GM12801 (cell line): Measurements from ENCODE around the gene C2orf42.

Experiments
- CTCF ChIP-seq: IDR thresholded peaks from one replicate; pipeline ENCODE4 v1.5.1; 2011; ENCODE audit warnings: control low read depth; ENCODE audit not compliant: insufficient read length; ENCODE audit errors: extremely low read depth

The C2orf42 gene

DNA sequence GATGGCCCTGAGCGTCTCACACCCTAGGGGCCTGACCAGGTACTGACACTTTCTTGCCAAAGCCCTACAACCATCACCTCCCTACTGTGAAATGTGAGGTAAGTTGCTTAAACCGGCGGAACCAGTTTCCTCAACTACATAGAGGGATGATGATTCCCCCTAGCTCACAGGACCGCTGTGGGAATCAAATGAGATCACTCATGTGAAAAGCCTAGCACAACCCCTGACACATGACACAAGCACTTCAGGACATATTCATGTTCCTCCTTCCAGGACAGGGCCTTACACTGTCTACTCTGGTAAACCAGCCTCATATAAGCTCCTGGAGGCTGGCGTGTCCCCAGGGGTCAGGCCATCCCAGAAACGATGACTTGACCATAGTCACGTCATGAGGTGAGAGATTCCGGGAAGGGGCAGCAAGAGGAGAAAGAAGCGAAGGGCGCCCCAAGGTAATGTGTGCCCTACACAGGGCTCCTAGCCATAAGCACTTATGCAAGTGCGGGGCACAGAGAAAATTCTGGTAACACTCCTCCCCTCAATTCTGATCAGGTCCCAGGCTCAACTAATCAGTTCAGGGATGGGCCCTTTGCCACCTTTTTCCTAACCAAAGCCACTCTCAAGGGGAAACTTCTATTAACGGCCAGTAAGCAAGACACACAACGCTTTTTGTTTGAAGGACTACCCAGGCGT, 49.5 kb downstream of the C2orf42 start:
- TF ChIP-seq CTCF, result no peak

DNA sequence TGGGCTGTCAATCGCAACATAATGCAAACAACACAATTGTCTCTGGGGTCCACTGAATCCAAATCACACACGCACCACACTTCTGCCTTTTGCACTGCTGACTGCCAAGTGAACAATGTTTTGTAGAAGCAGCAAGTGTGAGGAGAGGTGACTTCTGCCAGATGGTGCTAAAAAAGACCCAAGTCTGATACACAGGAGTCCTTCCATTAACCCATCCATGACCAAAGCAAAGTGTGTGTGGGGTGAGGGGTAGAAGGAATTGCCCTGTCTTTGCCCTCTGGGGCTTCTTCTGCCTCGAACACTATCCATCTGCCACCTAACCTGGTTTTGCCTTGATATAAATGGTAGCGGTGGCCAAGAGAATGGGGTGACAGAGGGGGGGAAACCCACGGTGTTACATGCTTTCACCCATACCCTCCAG, 50.0 kb downstream of the C2orf42 start:
- TF ChIP-seq CTCF, result no peak

DNA sequence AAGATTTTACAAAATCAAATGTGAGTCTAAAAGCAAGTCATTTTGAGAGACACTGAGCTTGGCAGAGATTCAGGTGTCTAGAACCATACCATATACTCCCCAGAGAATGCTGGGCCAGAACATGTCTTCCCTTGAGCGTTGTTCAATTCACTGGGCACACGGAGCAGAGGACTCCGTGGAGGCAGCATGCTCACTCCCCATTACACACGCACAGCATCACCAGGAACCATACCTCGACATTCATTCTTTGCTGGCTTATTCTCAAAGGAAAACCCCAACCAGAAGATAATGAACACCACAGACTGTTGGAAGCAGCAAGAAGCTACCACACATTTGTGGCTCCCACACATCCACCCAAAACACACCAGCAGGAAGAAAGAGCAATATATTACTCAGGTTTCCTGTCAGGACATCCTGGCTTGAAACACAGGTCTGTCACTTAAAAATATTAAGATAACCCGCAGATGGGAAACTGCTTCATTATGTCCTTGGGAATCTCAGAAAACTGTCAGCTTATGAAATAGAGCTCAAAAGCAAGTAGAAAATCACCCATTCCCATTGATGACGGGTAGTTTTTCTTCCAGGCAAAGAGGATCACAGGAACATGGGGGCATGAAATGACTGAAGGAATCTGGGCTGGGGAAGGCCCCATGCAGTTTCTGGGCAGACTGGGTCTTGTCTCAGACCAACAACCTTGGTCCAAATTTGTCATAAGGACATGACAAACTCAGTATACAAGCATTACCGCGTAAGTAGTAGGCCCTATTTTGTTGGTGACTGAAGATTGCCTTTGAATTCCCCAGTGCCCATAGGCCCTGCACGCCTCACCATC, 57.1 kb downstream of the C2orf42 start:
- no peak for TF ChIP-seq CTCF

- TF ChIP-seq CTCF, result no peak
Observed at GRCh38 chr2:70133127-70133452, 57.7 kb downstream of the C2orf42 start.

DNA sequence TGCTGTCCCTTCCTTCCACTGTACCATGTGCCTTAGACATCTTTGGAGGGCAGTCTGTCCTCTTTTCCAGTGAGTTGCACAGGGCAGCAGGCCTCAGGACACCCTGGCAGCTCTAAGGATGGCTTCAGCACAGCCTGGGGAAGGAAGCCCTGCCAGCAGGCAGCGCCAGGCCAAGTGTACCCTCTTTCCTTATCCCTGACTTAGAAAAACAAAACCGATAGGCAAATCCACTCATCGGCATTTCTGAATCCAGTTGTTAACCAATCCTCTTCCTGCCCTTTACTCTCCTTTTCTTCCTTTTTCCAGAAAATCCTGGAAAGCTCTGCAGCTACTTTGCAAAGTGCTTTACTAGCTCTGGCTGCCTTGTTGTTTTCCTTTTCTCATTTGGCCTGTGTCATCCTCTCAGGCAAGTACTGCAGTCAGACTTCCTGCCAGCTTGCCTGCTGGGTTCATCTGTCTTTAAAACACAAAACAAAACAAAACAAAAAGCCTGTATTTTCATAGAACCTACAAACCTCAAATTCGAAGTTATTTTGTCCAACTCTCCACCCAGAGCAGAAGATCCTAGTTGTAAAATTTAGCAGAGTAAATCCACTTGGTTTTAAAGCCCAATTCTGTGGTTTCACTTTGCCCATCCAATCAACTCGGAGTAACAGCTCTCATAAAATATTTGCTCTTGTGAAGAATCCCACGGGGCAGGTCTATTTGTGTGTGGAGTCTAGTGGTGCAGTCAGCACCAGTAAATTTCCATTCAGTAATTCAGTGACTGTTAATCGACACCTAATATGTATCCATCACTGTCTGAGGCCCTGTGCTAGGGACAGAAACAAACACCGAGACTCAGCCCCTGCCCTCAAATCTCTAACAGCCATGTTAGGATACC, 58.3 kb downstream of the C2orf42 start:
- TF ChIP-seq CTCF, result no peak

- no peak for TF ChIP-seq CTCF
Observed at GRCh38 chr2:70128005-70128404, 62.8 kb downstream of the C2orf42 start.

DNA sequence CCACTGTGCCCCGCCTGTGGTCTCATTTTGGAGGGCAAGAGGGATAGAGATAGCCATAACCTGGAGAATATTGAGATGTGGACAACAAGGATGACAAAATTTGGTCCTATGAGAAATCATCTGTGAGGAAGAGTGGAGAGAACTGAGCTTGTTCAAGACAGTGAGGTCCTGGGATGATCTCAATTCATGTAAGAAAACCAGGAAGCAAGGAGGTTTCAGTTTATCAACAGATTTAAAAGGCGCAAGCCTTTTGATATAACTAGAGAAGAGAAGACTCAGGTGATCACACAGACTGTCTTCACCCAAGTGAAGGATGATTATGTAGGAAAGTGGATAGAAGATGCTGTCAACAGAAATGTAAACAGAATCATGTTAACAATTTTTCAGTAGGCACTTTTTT, 64.4 kb downstream of the C2orf42 start:
- no peak for TF ChIP-seq CTCF
